SH-SY5Y (cell line): Measurements from ENCODE around the gene MGAM2.

ENCODE experiments used
- GATA2 ChIP-seq: IDR thresholded peaks from 2 replicates; pipeline ENCODE4 v1.6.1; 2011; ENCODE audit warnings: mild to moderate bottlenecking, low read depth, low read length
- GATA3 ChIP-seq: IDR thresholded peaks from 2 replicates; pipeline ENCODE4 v1.6.1; 2011; ENCODE audit warnings: low read depth, mild to moderate bottlenecking, low read length, moderate library complexity

DNA sequence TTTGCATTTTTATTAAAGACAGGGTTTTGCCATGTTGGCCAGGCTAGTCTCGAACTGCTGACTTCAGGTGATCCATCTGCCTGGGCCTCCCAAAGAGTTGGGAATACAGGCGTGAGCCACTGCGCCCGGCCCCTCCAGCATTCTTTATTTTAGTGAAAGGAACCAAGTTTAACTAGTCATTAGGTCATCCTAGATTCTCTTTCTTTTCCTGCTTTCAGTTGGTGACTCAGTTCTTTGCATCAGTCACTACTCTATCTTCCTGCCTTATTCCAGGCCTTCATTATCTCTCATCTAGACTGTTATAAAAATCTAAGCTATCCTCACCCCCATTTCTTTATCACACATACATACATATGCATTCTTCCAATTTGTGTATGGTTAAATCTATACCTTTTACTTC, 82.7 kb downstream of the MGAM2 start:
- TF ChIP-seq GATA3 (no peak), GATA2 (no peak)
